NT2/D1 (cell line): ENCODE data around the gene CTNNA2.

Experiments used
- SUZ12 ChIP-seq: IDR thresholded peaks from 2 replicates; pipeline ENCODE4 v1.6.1; 2011; ENCODE audit not compliant: insufficient read length, insufficient read depth; ENCODE audit errors: extremely low read depth
- YY1 ChIP-seq: IDR thresholded peaks from 2 replicates; pipeline ENCODE4 v1.6.1; 2011; ENCODE audit not compliant: insufficient read length, insufficient read depth
- ZNF274 ChIP-seq: IDR thresholded peaks from 2 replicates; pipeline ENCODE4 v1.6.1; 2011; ENCODE audit warnings: mild to moderate bottlenecking, low read depth, low read length

DNA sequence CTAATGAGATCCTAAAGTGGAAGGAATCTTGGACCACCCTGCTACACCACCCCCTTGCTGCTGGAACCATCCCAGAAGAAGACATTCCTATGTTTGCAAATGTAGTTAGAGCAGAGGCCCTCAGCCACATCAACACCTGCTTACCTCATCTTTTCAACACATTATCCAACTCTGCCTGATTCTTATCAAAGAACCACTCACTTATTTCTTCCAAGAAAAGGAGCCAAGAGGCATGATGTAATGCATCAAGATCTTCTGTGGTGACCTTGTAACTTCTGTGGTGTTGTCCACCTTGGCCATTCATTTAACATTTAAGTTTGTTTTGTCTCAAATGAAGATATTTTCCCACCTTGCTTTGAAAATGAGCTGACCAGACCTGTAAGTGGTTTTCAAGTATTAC is 338.1 kb downstream of the CTNNA2 start:
- TF ChIP-seq ZNF274 (no peak), YY1 (no peak), SUZ12 (no peak)
